ENCODE data around the gene DDX51.

GRCh38 chr12:132174015-132174838 is 30.1 kb upstream of the DDX51 start:
- TF ChIP-seq CTCF (IDR thresholded peaks at IDR 0.05; ENCODE audit: insufficient read depth, low read depth, low read length) (no peak), EZH2 (IDR thresholded peaks at IDR 0.05; ENCODE audit: insufficient read depth, low read length) (no peak)

Measured in astrocyte (in vitro differentiated cells and primary cell).